Keratinocyte (primary cell): Measurements from ENCODE around the gene IL17RD. TPM values are rescaled to one million over a fixed set of nuclear protein-coding genes. Genes with fewer than 3 reads are reported as not detected.

Experiments
- DNase-seq: peaks from one replicate; pipeline ENCODE4 v3.0.0-alpha.2; 2011; ENCODE audit warnings: low read depth, missing footprints, low spot score
- FAIRE-seq: peaks from 2 replicates; lab custom pipeline; 2011; peaks lifted over from hg19 to GRCh38; lab: Jason Lieb, UNC
- H2AFZ ChIP-seq: 2 replicates; pipeline ENCODE4 v1.6.0; 2012; ENCODE audit warnings: low read length, control low read depth, inconsistent platforms; ENCODE audit not compliant: control insufficient read depth
- H3K27ac ChIP-seq: 2 replicates; pipeline ENCODE4 v1.5.1; 2011; ENCODE audit warnings: low read length; ENCODE audit not compliant: control insufficient read depth, insufficient read depth
- H3K27me3 ChIP-seq: 3 replicates; pipeline ENCODE4 v1.6.0; 2011; ENCODE audit warnings: low read length; ENCODE audit not compliant: control insufficient read depth, insufficient read depth; ENCODE audit errors: extremely low read depth
- H3K36me3 ChIP-seq, 2 experiments: 2 replicates in 1 of 2; 3 replicates in 1 of 2; pipeline ENCODE4 v1.5.1; 2011; ENCODE audit warnings: low read length in 2 of 2, mild to moderate bottlenecking in 1 of 2; ENCODE audit not compliant: control insufficient read depth in 2 of 2, insufficient read depth in 2 of 2; ENCODE audit errors: extremely low read depth in 1 of 2
- H3K4me1 ChIP-seq: 3 replicates; pipeline ENCODE4 v1.5.1; 2011; ENCODE audit warnings: low read length; ENCODE audit not compliant: control insufficient read depth, insufficient read depth; ENCODE audit errors: extremely low read depth
- H3K4me2 ChIP-seq: 3 replicates; pipeline ENCODE4 v1.6.0; 2011; ENCODE audit warnings: low read depth, low read length; ENCODE audit not compliant: control insufficient read depth, insufficient read depth; ENCODE audit errors: extremely low read depth
- H3K4me3 ChIP-seq, 3 experiments: fragments of 200-600 bp in 1 of 3; sonication (generic) in 1 of 3; 2 replicates in 2 of 3; 3 replicates in 1 of 3; pipeline ENCODE4 v1.5.1; 2011 to 2016; ENCODE audit warnings: low read length in 3 of 3, mild to moderate bottlenecking in 3 of 3, control low read depth in 2 of 3, inconsistent platforms in 1 of 3, low read depth in 1 of 3, mixed read lengths in 1 of 3, mixed run types in 1 of 3, moderate library complexity in 1 of 3; ENCODE audit not compliant: control insufficient read depth in 2 of 3, insufficient read depth in 2 of 3; ENCODE audit errors: extremely low read depth in 1 of 3
- H3K79me2 ChIP-seq: 2 replicates; pipeline ENCODE4 v1.6.0; 2012; ENCODE audit warnings: low read length; ENCODE audit not compliant: control insufficient read depth, insufficient read depth
- H3K9ac ChIP-seq: 3 replicates; pipeline ENCODE4 v1.6.0; 2011; ENCODE audit warnings: low read length; ENCODE audit not compliant: control insufficient read depth, insufficient read depth; ENCODE audit errors: extremely low read depth
- H3K9me1 ChIP-seq: 3 replicates; pipeline ENCODE4 v1.6.0; 2011; ENCODE audit warnings: low read length; ENCODE audit not compliant: control insufficient read depth, insufficient read depth; ENCODE audit errors: extremely low read depth
- H3K9me3 ChIP-seq: 2 replicates; pipeline ENCODE4 v1.5.1; 2012; ENCODE audit warnings: low read depth, low read length; ENCODE audit not compliant: control insufficient read depth
- H4K20me1 ChIP-seq: 3 replicates; pipeline ENCODE4 v1.6.0; 2011; ENCODE audit warnings: low read length; ENCODE audit not compliant: control insufficient read depth, insufficient read depth; ENCODE audit errors: extremely low read depth
- CTCF ChIP-seq, 3 experiments: IDR thresholded peaks in 1 of 3; conservative IDR thresholded peaks in 1 of 3; optimal IDR thresholded peaks in 1 of 3; 2 replicates in 2 of 3; 3 replicates in 1 of 3; pipeline versions ENCODE3 to v1.5.1; 2011; ENCODE audit warnings: low read length in 3 of 3, mild to moderate bottlenecking in 3 of 3, moderate library complexity in 2 of 3, control low read depth in 1 of 3, inconsistent platforms in 1 of 3; ENCODE audit not compliant: insufficient read depth in 2 of 3; ENCODE audit errors: extremely low read depth in 1 of 3
- EZH2 ChIP-seq: IDR thresholded peaks from one replicate; pipeline ENCODE4 v1.6.1; 2012; ENCODE audit warnings: inconsistent platforms, mild to moderate bottlenecking, low read length, moderate library complexity
- dilution Hi-C: fragments of 300-500 bp; cut with MboI; formaldehyde crosslinking; loops from one replicate; pipeline ENCODE4 v1.7.0; 2020; ENCODE audit warnings: low sequenced_read_pairs; ENCODE audit not compliant: extremely low pct_ligation_motif_present
- polyA plus RNA-seq, 5 experiments: library from polyadenylated mRNA; depleted of rRNA in 3 of 5; stranded (reverse) in 3 of 5; stranded (forward) in 1 of 5; unstranded in 1 of 5; fragments of >200 nt; gene quantifications; 1 replicate in 1 of 5; 2 replicates in 3 of 5; 3 replicates in 1 of 5; pipeline versions ENCODE4 v1.2.1 to v1.2.3, GENCODE V29; 2011 to 2012; ENCODE audit warnings: missing spikeins in 2 of 5, low read depth in 1 of 5, low replicate concordance in 1 of 5

The IL17RD gene
- polyA plus RNA-seq, 1 donor (not counting 4 experiments of a cell fraction or from before 2014, with no cell fraction given): 1.4 TPM

DNA sequence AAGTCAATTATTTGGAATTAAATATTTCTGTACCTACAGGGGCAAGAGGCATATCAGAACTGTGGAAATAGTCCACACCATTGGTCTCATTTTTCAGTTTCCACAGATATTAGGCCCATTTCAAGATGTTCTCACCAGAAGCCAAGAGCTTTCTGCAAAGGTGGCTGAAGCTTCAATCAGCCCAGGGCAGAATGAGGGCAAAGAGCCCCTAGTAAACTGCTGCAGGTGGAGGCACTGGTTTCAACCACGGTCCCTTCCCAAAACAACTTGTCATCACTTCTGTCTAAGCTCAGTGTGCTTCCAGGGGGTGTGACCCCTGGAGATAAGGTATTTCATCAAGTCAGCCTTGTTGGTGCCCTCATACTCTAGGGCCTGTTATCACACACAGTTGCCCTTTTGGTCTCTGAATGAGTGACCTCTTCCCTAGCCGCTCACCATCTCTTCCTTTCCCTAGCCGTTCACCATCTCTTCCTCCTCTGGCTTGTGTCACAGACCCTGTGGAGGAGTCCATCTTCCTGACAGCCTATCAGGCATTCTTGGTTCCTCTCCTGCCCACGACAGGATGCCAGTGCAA, 21.2 kb downstream of the IL17RD start:
- no peak overlapping the region for H3K4me3 ChIP-seq
- H3K9me1 ChIP-seq: no peaks in the 10 kb centered on the region
- DNase-seq (no peak), FAIRE-seq (no peak)
- no peaks in the 10 kb centered on the region for H4K20me1 ChIP-seq
- H3K27ac ChIP-seq: no peak overlapping the region
- H3K9me3 ChIP-seq: no peaks in the 10 kb centered on the region
- no peaks in the 10 kb centered on the region for H3K4me1 ChIP-seq
- H3K36me3 ChIP-seq: no peaks in the 10 kb centered on the region
- H3K79me2 ChIP-seq: no peaks in the 10 kb centered on the region
- dilution Hi-C loops: no loop called here
- H3K9ac ChIP-seq: no peak overlapping the region
- H3K27me3 ChIP-seq: no peaks in the 10 kb centered on the region
- no peak for TF ChIP-seq EZH2
- TF ChIP-seq CTCF (optimal IDR thresholded peaks at IDR 0.05 in 1 of 3, IDR thresholded peaks at IDR 0.05 in 1 of 3, conservative IDR thresholded peaks at IDR 0.05 in 1 of 3; ENCODE audit: extremely low read depth in 1 of 3, insufficient read depth in 2 of 3, low read length in 3 of 3): no peak
- no peak overlapping the region for H3K4me2 ChIP-seq
- no peak overlapping the region for H2AFZ ChIP-seq

- Histone ChIP-seq H3K27ac (no peak overlapping the region), H3K27me3 (peaks cover 3% of the 10 kb centered on the region), H3K9ac (no peak overlapping the region), H3K79me2 (no peaks in the 10 kb centered on the region), H2AFZ (no peak overlapping the region), H3K36me3 (no peaks in the 10 kb centered on the region), H4K20me1 (no peaks in the 10 kb centered on the region), H3K9me3 (no peaks in the 10 kb centered on the region), H3K4me1 (no peaks in the 10 kb centered on the region), H3K4me3 (no peak overlapping the region), H3K4me2 (no peak overlapping the region), H3K9me1 (no peaks in the 10 kb centered on the region)
- dilution Hi-C loops: no loop called here
- no peak for FAIRE-seq
- TF ChIP-seq EZH2: no peak
- no peak for TF ChIP-seq CTCF (optimal IDR thresholded peaks at IDR 0.05 in 1 of 3, IDR thresholded peaks at IDR 0.05 in 1 of 3, conservative IDR thresholded peaks at IDR 0.05 in 1 of 3; ENCODE audit: extremely low read depth in 1 of 3, insufficient read depth in 2 of 3, low read length in 3 of 3)
- no peak for DNase-seq
Measured at GRCh38 chr3:57142411-57142723, 22.8 kb downstream of the IL17RD start.
